ENCODE measurements around the gene CYFIP1. TPM values are rescaled to one million over a fixed set of nuclear protein-coding genes. Genes with fewer than 3 reads are reported as not detected.

CYFIP1 gene
- total and polyA plus RNA-seq, 9 of the 15 experiments (the other 6 are each of a cell fraction or from before 2014, with no cell fraction given): 3.8 to 59.8 (median 28.3) TPM

DNA sequence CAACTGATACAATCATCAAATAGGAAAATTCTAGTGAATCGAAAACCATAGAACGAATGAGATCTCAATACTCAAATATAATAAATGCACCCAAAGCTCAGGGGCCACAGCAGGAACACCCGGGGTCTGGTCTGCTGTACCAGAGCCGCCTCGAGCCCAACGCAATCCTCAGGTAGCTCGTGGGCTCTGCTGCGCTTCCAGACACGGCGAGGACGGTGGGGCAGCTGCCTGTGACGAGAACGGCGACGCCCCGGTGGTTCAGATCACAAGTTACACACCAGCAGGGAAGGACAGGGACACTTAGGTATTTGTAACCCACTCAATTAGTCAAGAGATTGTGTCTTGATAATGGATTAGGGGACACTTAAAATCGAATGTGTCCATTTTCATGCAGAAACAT, 87.1 kb downstream of the CYFIP1 start:
- H3K4me1 ChIP-seq (replicated peaks in 1 of 2; ENCODE audit: control insufficient read depth in 2 of 2, insufficient read depth in 2 of 2, low read length in 2 of 2): peaks cover 11 to 30% of the 10 kb centered on the region in 2 experiments
- no peak overlapping the region for H3K9ac ChIP-seq (ENCODE audit: insufficient read depth in 1 of 2, low read depth in 2 of 2, low read length in 2 of 2)
- no peaks in the 10 kb centered on the region for H3K9me3 ChIP-seq (replicated peaks; ENCODE audit: control insufficient read depth, insufficient read depth, low read depth, low read length)
- no peaks in the 10 kb centered on the region for H4K20me1 ChIP-seq (replicated peaks; ENCODE audit: control insufficient read depth, insufficient read depth, low read length)
- TF ChIP-seq, protein P1, sequence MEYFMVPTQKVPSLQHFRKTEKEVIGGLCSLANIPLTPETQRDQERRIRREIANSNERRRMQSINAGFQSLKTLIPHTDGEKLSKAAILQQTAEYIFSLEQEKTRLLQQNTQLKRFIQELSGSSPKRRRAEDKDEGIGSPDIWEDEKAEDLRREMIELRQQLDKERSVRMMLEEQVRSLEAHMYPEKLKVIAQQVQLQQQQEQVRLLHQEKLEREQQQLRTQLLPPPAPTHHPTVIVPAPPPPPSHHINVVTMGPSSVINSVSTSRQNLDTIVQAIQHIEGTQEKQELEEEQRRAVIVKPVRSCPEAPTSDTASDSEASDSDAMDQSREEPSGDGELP (CRISPR knock-in tag; IDR thresholded peaks at IDR 0.05; ENCODE audit: borderline replicate concordance): no peak
- TF ChIP-seq ZBTB17 (CRISPR knock-in tag; IDR thresholded peaks at IDR 0.05) (no peak), MEF2D (tag; conservative IDR thresholded peaks at IDR 0.05; ENCODE audit: low read depth) (no peak), HIVEP1 (CRISPR knock-in tag; IDR thresholded peaks at IDR 0.05) (no peak), FIP1L1 (IDR thresholded peaks at IDR 0.05; ENCODE audit: low read depth, low read length, poor library complexity, severe bottlenecking) (no peak), NFYB (IDR thresholded peaks at IDR 0.05; ENCODE audit: extremely low read depth, insufficient read length) (no peak), HDAC6 (IDR thresholded peaks at IDR 0.05; ENCODE audit: low read depth, low read length) (no peak), ZKSCAN1 (IDR thresholded peaks at IDR 0.05; ENCODE audit: low read depth, low read length) (no peak), MAZ (CRISPR knock-in tag; conservative IDR thresholded peaks at IDR 0.05 in 1 of 2, IDR thresholded peaks at IDR 0.05 in 1 of 2) (no peak), MTA2 (IDR thresholded peaks at IDR 0.05; ENCODE audit: low read depth) (no peak)
- TF ChIP-seq, protein P2, sequence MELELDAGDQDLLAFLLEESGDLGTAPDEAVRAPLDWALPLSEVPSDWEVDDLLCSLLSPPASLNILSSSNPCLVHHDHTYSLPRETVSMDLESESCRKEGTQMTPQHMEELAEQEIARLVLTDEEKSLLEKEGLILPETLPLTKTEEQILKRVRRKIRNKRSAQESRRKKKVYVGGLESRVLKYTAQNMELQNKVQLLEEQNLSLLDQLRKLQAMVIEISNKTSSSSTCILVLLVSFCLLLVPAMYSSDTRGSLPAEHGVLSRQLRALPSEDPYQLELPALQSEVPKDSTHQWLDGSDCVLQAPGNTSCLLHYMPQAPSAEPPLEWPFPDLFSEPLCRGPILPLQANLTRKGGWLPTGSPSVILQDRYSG (tag; conservative IDR thresholded peaks at IDR 0.05; ENCODE audit: low read depth): no peak
- TF ChIP-seq, protein P3, sequence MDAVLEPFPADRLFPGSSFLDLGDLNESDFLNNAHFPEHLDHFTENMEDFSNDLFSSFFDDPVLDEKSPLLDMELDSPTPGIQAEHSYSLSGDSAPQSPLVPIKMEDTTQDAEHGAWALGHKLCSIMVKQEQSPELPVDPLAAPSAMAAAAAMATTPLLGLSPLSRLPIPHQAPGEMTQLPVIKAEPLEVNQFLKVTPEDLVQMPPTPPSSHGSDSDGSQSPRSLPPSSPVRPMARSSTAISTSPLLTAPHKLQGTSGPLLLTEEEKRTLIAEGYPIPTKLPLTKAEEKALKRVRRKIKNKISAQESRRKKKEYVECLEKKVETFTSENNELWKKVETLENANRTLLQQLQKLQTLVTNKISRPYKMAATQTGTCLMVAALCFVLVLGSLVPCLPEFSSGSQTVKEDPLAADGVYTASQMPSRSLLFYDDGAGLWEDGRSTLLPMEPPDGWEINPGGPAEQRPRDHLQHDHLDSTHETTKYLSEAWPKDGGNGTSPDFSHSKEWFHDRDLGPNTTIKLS (IDR thresholded peaks at IDR 0.05; ENCODE audit: borderline replicate concordance, low read depth): no peak
- CTCF ChIA-PET (ENCODE audit: low intra/inter-chr PET ratio): no interaction called here
- no TSS peak for BruUV-seq (replicated peaks)
- no peak for DNase-seq (ENCODE audit: extremely low read depth in 1 of 4, low spot score in 3 of 4)
- ATAC-seq: no peak
- in situ Hi-C loops (cut with MboI) (no loop called here), intact Hi-C loops (cut with micrococcal nuclease) (no loop called here)
- no peaks in the 10 kb centered on the region for H3K79me2 ChIP-seq (ENCODE audit: control insufficient read depth, insufficient read depth, low read length)
- no peak overlapping the region for H2AFZ ChIP-seq (ENCODE audit: low read depth, low read length)
- peaks cover 7% of the 10 kb centered on the region; the same call in 2 of the 3 replicates for H3K36me3 ChIP-seq (ENCODE audit: control insufficient read depth, insufficient read depth, low read length)
- no peak for FAIRE-seq
- POLR2A ChIA-PET: interaction anchor here (0.6 to 0.7 kb wide), 3 partner anchors 10 to 478 kb away, joined by 3 read pairs; no protein-coding TSS in a partner anchor
- WGBS (ENCODE audit: insufficient coverage, low coverage, missing lambda C conversion rate): 80% methylated on average over 17 of the region's 17 CpGs
- no peaks in the 10 kb centered on the region for H3K9me1 ChIP-seq (ENCODE audit: control insufficient read depth, insufficient read depth, low read length)
- no peaks in the 10 kb centered on the region for H3K27me3 ChIP-seq (ENCODE audit: control insufficient read depth in 2 of 2, insufficient read depth in 2 of 2, low read length in 2 of 2)
- no peak overlapping the region for H3K4me2 ChIP-seq (ENCODE audit: insufficient read depth, low read length)
- no peak overlapping the region for H3K4me3 ChIP-seq
- H3K27ac ChIP-seq (ENCODE audit: extremely low read depth, low read depth, low read length): no peak overlapping the region

All from K562 (cell line).